Mesenchymal stem cell (in vitro differentiated cells and primary cell): ENCODE results near the gene IFNA1.
"Not testable (repeated sequence)": the region's sequence is repeated elsewhere in the genome, so short reads cannot be mapped to it uniquely, and the experiment has no call there.

Experiments
- DNase-seq: peaks from one replicate; pipeline ENCODE4 v3.0.0-alpha.2; 2013
- H2AFZ ChIP-seq: one replicate; pipeline ENCODE4 v1.6.1; 2013; ENCODE audit warnings: low read depth, mild to moderate bottlenecking, control low read depth, inconsistent platforms, low read length, moderate library complexity
- H2AK5ac ChIP-seq: 2 replicates; pipeline ENCODE4 v1.6.1; 2013; ENCODE audit warnings: low read length, moderate library complexity, mild to moderate bottlenecking, inconsistent platforms; ENCODE audit not compliant: severe bottlenecking
- H2BK120ac ChIP-seq: one replicate; pipeline ENCODE4 v1.6.1; 2013; ENCODE audit warnings: low read depth, mild to moderate bottlenecking, inconsistent platforms, low read length, moderate library complexity
- H2BK12ac ChIP-seq, 2 experiments: one replicate each; pipeline ENCODE4 v1.6.1; 2013; ENCODE audit warnings: inconsistent platforms in 2 of 2, low read length in 2 of 2, mild to moderate bottlenecking in 2 of 2, moderate library complexity in 2 of 2, control low read depth in 1 of 2
- H2BK15ac ChIP-seq: one replicate; pipeline ENCODE4 v1.6.1; 2013; ENCODE audit warnings: mild to moderate bottlenecking, low read depth, inconsistent platforms; ENCODE audit not compliant: poor library complexity, severe bottlenecking
- H2BK5ac ChIP-seq: 2 replicates; pipeline ENCODE4 v1.6.1; 2013; ENCODE audit warnings: low read depth, mild to moderate bottlenecking, low read length, control low read depth, inconsistent platforms; ENCODE audit not compliant: poor library complexity, severe bottlenecking
- H3K14ac ChIP-seq, 2 experiments: one replicate each; pipeline ENCODE4 v1.6.1; 2013; ENCODE audit warnings: inconsistent platforms in 2 of 2, low read length in 2 of 2, control low read depth in 1 of 2, mild to moderate bottlenecking in 1 of 2, moderate library complexity in 1 of 2
- H3K18ac ChIP-seq, 2 experiments: one replicate each; pipeline ENCODE4 v1.6.1; 2013; ENCODE audit warnings: inconsistent platforms in 2 of 2, low read length in 2 of 2, control low read depth in 1 of 2, low read depth in 1 of 2, mild to moderate bottlenecking in 1 of 2
- H3K23ac ChIP-seq, 2 experiments: one replicate each; pipeline ENCODE4 v1.6.1; 2013; ENCODE audit warnings: inconsistent platforms in 2 of 2, low read length in 2 of 2, mild to moderate bottlenecking in 2 of 2, moderate library complexity in 2 of 2, control low read depth in 1 of 2
- H3K27ac ChIP-seq: 2 replicates; pipeline ENCODE4 v1.5.1; 2013; ENCODE audit warnings: mild to moderate bottlenecking, moderate library complexity, low read length, control low read depth, inconsistent platforms; ENCODE audit not compliant: poor library complexity, severe bottlenecking
- H3K27me3 ChIP-seq, 2 experiments: 2 replicates each; pipeline versions ENCODE4 v1.6.1 to v1.7.0; 2013; ENCODE audit warnings: low read length in 2 of 2, mild to moderate bottlenecking in 2 of 2, moderate library complexity in 2 of 2, control low read depth in 1 of 2, inconsistent platforms in 1 of 2; ENCODE audit not compliant: control insufficient read depth in 1 of 2, insufficient read depth in 1 of 2
- H3K36me3 ChIP-seq, 2 experiments: 2 replicates each; pipeline versions ENCODE4 v1.6.1 to v1.7.0; 2013; ENCODE audit warnings: low read length in 2 of 2, control low read depth in 1 of 2, inconsistent platforms in 1 of 2, low read depth in 1 of 2, mild to moderate bottlenecking in 1 of 2; ENCODE audit not compliant: insufficient read depth in 2 of 2, control insufficient read depth in 1 of 2
- H3K4ac ChIP-seq, 2 experiments: one replicate each; pipeline ENCODE4 v1.6.1; 2013; ENCODE audit warnings: inconsistent platforms in 2 of 2, low read length in 2 of 2, mild to moderate bottlenecking in 2 of 2, moderate library complexity in 2 of 2, control low read depth in 1 of 2, low read depth in 1 of 2
- H3K4me1 ChIP-seq: 2 replicates; pipeline ENCODE4 v1.6.1; 2013; ENCODE audit warnings: low read depth, low read length, control low read depth; ENCODE audit not compliant: control insufficient read depth, insufficient read depth
- H3K4me2 ChIP-seq: 2 replicates; pipeline ENCODE4 v1.6.1; 2013; ENCODE audit warnings: low read length, mild to moderate bottlenecking, inconsistent platforms; ENCODE audit not compliant: poor library complexity, severe bottlenecking
- H3K4me3 ChIP-seq, 2 experiments: 2 replicates each; pipeline versions ENCODE4 v1.5.1 to v1.7.0; 2013; ENCODE audit warnings: low read length in 2 of 2, mild to moderate bottlenecking in 2 of 2, control low read depth in 1 of 2, low read depth in 1 of 2; ENCODE audit not compliant: insufficient read depth in 1 of 2
- H3K79me1 ChIP-seq: replicated peaks from 2 replicates; pipeline ENCODE4 v1.6.1; 2013; ENCODE audit warnings: mild to moderate bottlenecking, control low read depth, low read length, inconsistent platforms; ENCODE audit not compliant: poor library complexity, severe bottlenecking
- H3K9ac ChIP-seq: 2 replicates; pipeline ENCODE4 v1.7.0; 2013; ENCODE audit warnings: mild to moderate bottlenecking, low read length, moderate library complexity
- H3K9me3 ChIP-seq: 2 replicates; pipeline ENCODE4 v1.7.0; 2013; ENCODE audit warnings: mild to moderate bottlenecking, low read length; ENCODE audit not compliant: control insufficient read depth
- H4K8ac ChIP-seq: one replicate; pipeline ENCODE4 v1.6.1; 2013; ENCODE audit warnings: inconsistent platforms, mild to moderate bottlenecking, low read length, moderate library complexity
- H4K91ac ChIP-seq: one replicate; pipeline ENCODE4 v1.6.1; 2013; ENCODE audit warnings: mild to moderate bottlenecking, low read length, inconsistent platforms
- WGBS: methylation state at CpG from one replicate; pipeline ENCODE4 v1.1.7; 2013; ENCODE audit warnings: mixed read lengths; 5-methylcytosine and 5-hydroxymethylcytosine counted together

The IFNA1 gene

DNA sequence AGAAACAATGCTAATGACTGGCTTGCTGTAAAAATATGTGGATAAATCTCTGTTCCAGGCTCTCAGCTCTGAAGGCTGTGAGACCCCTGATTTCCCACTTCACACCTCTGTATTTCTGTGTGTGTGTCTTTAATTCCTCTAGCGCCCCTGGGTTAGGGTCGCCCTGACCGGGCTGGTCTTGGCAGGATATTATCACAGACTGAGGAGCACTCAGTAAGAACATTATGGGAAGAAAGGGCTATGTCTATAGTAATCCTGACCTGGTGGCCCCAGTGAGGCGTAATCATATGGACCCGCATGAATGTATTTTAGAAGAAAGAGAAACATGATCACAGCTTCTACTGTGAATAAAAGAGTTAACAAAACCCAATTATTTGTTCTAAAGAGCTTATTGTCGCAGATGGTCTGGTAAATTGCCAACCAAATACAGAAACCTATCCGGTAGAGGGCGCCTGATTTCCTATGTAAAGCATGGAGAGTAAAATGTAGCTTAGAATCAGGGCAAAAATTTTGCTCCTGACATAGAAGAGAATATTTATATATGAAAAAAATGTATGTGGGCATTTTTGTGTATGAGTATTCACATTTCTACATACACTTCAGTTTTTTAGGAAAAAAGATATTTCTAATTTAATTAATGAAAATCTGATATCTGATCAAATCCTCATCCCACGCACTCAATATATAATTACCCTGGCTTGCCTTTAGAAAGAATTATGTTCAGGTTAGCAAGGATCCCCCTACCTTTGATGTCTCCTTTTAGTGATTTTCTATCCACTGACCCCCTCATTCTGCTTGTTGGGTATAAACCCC is 5.8 kb upstream of the IFNA1 start:
- Histone ChIP-seq H3K9me3 (no peaks in the 10 kb centered on the region), H3K4me1 (no peaks in the 10 kb centered on the region), H3K18ac (no peak overlapping the region), H3K4ac (no peak overlapping the region), H3K79me1 (no peaks in the 10 kb centered on the region), H3K23ac (no peak overlapping the region), H2BK5ac (no peak overlapping the region), H3K14ac (no peak overlapping the region), H2BK120ac (no peak overlapping the region), H3K27ac (no peak overlapping the region), H2BK12ac (no peak overlapping the region), H2AK5ac (no peak overlapping the region), H4K8ac (no peak overlapping the region), H2BK15ac (no peak overlapping the region), H4K91ac (no peak overlapping the region), H3K4me2 (no peak overlapping the region), H3K9ac (no peak overlapping the region), H3K36me3 (no peaks in the 10 kb centered on the region), H3K4me3 (no peak overlapping the region), H2AFZ (no peak overlapping the region), H3K27me3 (peaks cover 0 to 10% of the 10 kb centered on the region in 2 experiments)
- WGBS = 64% methylated on average over 9 of the region's 9 CpGs
- peak; percentile 60 for DNase-seq

DNA sequence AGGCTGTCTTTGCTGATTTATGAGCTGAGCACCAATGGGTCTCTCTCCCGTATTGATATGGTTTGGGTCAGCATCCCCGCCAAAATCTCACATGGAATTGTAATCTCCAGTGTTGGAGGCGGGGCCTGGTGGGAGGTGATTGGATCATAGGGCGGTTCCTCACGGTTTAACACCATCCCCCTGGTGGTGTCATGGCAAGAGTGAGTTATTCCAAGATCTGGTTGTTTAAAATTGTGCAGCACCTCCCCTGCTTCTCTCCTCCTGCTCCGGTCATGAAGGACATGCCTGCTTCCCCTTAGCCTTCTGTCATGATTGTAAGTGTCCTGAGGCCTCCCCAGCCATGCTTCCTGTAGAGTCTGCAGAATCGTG is 5.2 kb upstream of the IFNA1 start:
- not testable (repeated sequence) for H3K79me1 ChIP-seq, H3K18ac ChIP-seq, H3K27me3 ChIP-seq, H2BK12ac ChIP-seq, DNase-seq, H2BK15ac ChIP-seq, H3K4me2 ChIP-seq, H3K27ac ChIP-seq, H3K4me3 ChIP-seq, H2BK5ac ChIP-seq, H3K9me3 ChIP-seq, H3K4me1 ChIP-seq, H4K91ac ChIP-seq, H3K36me3 ChIP-seq, H2AFZ ChIP-seq, H3K14ac ChIP-seq, H3K4ac ChIP-seq, H3K23ac ChIP-seq, H4K8ac ChIP-seq, H2BK120ac ChIP-seq, H3K9ac ChIP-seq, H2AK5ac ChIP-seq
- WGBS = 68% methylated on average over 6 of the region's 7 CpGs

DNA sequence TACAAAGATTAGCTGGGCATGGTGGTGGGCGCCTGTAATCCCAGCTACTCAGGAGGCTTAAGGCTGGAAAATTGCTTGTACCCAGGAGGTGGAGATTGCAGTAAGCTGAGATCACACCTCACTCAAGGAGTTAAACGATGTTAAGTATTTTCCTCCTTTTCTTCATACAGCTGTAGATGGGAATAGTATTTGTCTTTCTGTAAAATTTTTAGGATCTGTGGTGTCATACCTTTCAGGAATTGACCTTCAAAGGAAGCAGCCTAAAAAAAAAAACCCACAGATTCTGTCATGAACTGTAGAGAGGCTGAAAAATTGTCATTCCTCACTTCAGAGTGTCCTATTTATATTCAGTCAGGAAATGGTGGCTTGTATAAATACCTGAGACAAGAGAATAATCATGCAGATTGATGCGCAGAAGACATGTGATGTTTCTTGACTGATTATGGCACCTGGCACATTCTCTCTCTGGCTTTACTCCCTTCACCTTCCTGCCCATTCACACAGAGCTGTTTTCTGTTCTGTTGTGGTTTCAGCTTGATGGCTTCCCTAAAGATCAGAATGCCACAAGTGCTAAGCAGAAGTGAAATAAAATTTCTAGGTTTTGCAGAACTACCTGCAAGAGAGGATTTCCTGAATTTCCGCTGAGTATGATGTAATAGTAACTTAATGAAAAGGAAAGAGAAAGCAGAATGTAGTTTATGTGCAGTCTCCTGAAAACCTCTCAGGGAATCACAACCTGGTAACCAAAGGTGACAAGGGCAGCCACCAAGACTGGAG is 3.8 kb downstream of the IFNA1 start:
- Histone ChIP-seq H2BK12ac (no peak overlapping the region), H3K4ac (no peak overlapping the region), H3K79me1 (no peaks in the 10 kb centered on the region), H2AFZ (no peak overlapping the region), H3K4me2 (no peak overlapping the region), H3K14ac (no peak overlapping the region), H2BK15ac (no peak overlapping the region), H4K91ac (no peak overlapping the region), H2BK120ac (no peak overlapping the region), H3K23ac (no peak overlapping the region), H3K4me3 (no peak overlapping the region), H3K9me3 (no peaks in the 10 kb centered on the region), H3K27me3 (no peaks in the 10 kb centered on the region), H3K9ac (no peak overlapping the region), H3K36me3 (no peaks in the 10 kb centered on the region), H2AK5ac (no peak overlapping the region), H2BK5ac (no peak overlapping the region), H3K18ac (no peak overlapping the region), H3K4me1 (no peaks in the 10 kb centered on the region), H3K27ac (no peak overlapping the region), H4K8ac (no peak overlapping the region)
- 94% methylated on average over 3 of the region's 4 CpGs for WGBS
- no peak for DNase-seq

DNA sequence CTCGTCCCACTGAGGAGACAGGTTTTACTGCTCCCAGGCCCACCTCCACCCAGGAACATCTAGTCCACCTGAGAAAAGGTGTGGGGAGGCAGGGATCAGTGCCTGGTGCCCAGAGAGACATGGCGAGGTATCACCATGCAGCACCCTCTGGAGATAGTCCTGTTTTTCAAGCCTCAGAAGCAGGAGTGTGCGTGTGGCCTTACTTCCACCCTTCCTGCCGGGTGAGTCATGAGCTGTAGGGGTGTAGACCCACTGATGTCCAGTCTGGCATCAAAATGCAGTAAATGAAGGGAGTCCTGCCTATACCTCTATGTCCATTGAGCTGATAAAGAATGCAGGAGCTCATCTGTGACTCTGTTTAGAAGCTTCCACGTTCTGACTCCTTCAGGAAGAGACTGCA is 9.1 kb downstream of the IFNA1 start:
- H2BK15ac ChIP-seq, H3K4ac ChIP-seq, H3K27me3 ChIP-seq, H3K4me2 ChIP-seq, H3K14ac ChIP-seq, H3K9me3 ChIP-seq, H2BK120ac ChIP-seq, H4K8ac ChIP-seq, H2BK12ac ChIP-seq, DNase-seq, H3K4me3 ChIP-seq, H3K4me1 ChIP-seq, H2BK5ac ChIP-seq, H3K27ac ChIP-seq, H3K18ac ChIP-seq, H3K79me1 ChIP-seq, H2AK5ac ChIP-seq, H3K9ac ChIP-seq, H4K91ac ChIP-seq, H3K23ac ChIP-seq, H2AFZ ChIP-seq: not testable (repeated sequence)
- 86% methylated on average over 5 of the region's 5 CpGs for WGBS
- peaks cover 0 to 15% of the 10 kb centered on the region in 2 experiments for H3K36me3 ChIP-seq
